ENCODE data around the gene LSM6.

DNA sequence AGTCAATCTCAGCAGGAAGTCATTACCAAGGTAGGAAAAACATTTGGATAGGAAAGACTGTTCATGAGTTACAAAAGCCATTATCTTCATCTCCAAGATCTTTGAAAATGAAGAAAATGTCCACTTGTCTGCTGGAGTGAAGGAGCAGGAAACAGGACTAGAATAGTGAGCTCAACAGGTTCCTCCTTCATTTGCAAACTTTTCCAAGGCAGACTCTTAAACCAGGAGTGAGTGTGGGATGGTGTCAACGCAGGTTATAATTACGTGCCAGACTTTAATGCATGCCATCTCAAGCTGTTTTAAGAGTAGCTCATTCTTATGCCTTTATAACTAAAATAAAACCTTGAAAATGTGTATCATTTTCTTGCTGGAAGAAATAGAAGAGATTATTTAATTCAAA is 35.4 kb downstream of the LSM6 start:
- TF ChIP-seq, protein P1, sequence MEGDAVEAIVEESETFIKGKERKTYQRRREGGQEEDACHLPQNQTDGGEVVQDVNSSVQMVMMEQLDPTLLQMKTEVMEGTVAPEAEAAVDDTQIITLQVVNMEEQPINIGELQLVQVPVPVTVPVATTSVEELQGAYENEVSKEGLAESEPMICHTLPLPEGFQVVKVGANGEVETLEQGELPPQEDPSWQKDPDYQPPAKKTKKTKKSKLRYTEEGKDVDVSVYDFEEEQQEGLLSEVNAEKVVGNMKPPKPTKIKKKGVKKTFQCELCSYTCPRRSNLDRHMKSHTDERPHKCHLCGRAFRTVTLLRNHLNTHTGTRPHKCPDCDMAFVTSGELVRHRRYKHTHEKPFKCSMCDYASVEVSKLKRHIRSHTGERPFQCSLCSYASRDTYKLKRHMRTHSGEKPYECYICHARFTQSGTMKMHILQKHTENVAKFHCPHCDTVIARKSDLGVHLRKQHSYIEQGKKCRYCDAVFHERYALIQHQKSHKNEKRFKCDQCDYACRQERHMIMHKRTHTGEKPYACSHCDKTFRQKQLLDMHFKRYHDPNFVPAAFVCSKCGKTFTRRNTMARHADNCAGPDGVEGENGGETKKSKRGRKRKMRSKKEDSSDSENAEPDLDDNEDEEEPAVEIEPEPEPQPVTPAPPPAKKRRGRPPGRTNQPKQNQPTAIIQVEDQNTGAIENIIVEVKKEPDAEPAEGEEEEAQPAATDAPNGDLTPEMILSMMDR (IDR thresholded peaks at IDR 0.05; ENCODE audit: low read length): no peak
- TF ChIP-seq EZH2 (optimal IDR thresholded peaks at IDR 0.05; ENCODE audit: low read depth, low read length): no peak
- TF ChIP-seq EZH2phosphoT487 (IDR thresholded peaks at IDR 0.05; ENCODE audit: low read length): no peak
